Astrocyte (in vitro differentiated cells and primary cell): ENCODE measurements around the gene MXD3. TPM values are rescaled to one million over a fixed set of nuclear protein-coding genes. Genes with fewer than 3 reads are reported as not detected.
"Not testable (repeated sequence)": the region's sequence is repeated elsewhere in the genome, so short reads cannot be mapped to it uniquely, and the experiment has no call there.

ENCODE experiments used
- DNase-seq: peaks from one replicate; pipeline ENCODE4 v3.0.0-alpha.2; 2010; ENCODE audit warnings: low read depth
- FAIRE-seq: peaks from 2 replicates; lab custom pipeline; 2011; peaks lifted over from hg19 to GRCh38; lab: Jason Lieb, UNC
- H2AFZ ChIP-seq: 2 replicates; pipeline ENCODE4 v1.6.0; 2012; ENCODE audit warnings: low read depth, low read length, inconsistent platforms
- H3K27ac ChIP-seq: 2 replicates; pipeline ENCODE4 v1.5.1; 2011; ENCODE audit warnings: low read depth, low read length, inconsistent platforms
- H3K27me3 ChIP-seq: 2 replicates; pipeline ENCODE4 v1.6.0; 2011; ENCODE audit warnings: low read length, inconsistent platforms; ENCODE audit not compliant: insufficient read depth
- H3K36me3 ChIP-seq: 2 replicates; pipeline ENCODE4 v1.5.1; 2011; ENCODE audit warnings: low read length, inconsistent platforms; ENCODE audit not compliant: insufficient read depth
- H3K4me1 ChIP-seq: 2 replicates; pipeline ENCODE4 v1.5.1; 2011; ENCODE audit warnings: low read length, inconsistent platforms; ENCODE audit not compliant: insufficient read depth
- H3K4me2 ChIP-seq: 2 replicates; pipeline ENCODE4 v1.6.0; 2012; ENCODE audit warnings: low read length, inconsistent platforms
- H3K4me3 ChIP-seq: 2 replicates; pipeline ENCODE4 v1.5.1; 2011; ENCODE audit warnings: low read depth, mild to moderate bottlenecking, low read length, inconsistent platforms; ENCODE audit not compliant: insufficient read depth
- H3K79me2 ChIP-seq: 2 replicates; pipeline ENCODE4 v1.6.0; 2012; ENCODE audit warnings: mild to moderate bottlenecking, low read length, inconsistent platforms; ENCODE audit not compliant: insufficient read depth
- H3K9ac ChIP-seq: 2 replicates; pipeline ENCODE4 v1.6.0; 2012; ENCODE audit warnings: mild to moderate bottlenecking, low read length, inconsistent platforms
- H3K9me3 ChIP-seq: 2 replicates; pipeline ENCODE4 v1.5.1; 2012; ENCODE audit warnings: low read depth, mild to moderate bottlenecking, low read length, inconsistent platforms; ENCODE audit not compliant: insufficient read depth
- H4K20me1 ChIP-seq: 2 replicates; pipeline ENCODE4 v1.6.0; 2012; ENCODE audit warnings: low read length, inconsistent platforms; ENCODE audit not compliant: insufficient read depth
- H3K27ac Mint-ChIP-seq: one replicate; pipeline ENCODE4 v1.8.0; 2021; ENCODE audit warnings: mild to moderate bottlenecking, mixed read lengths; ENCODE audit not compliant: unreplicated experiment
- H3K27me3 Mint-ChIP-seq: one replicate; pipeline ENCODE4 v1.8.0; 2021; ENCODE audit warnings: low read depth, mixed read lengths; ENCODE audit not compliant: unreplicated experiment
- H3K36me3 Mint-ChIP-seq: one replicate; pipeline ENCODE4 v1.8.0; 2021; ENCODE audit warnings: low read depth, mixed read lengths; ENCODE audit not compliant: unreplicated experiment
- H3K4me1 Mint-ChIP-seq: one replicate; pipeline ENCODE4 v1.8.0; 2021; ENCODE audit warnings: low read depth, mixed read lengths; ENCODE audit not compliant: unreplicated experiment
- H3K4me3 Mint-ChIP-seq: one replicate; pipeline ENCODE4 v1.8.0; 2021; ENCODE audit warnings: mild to moderate bottlenecking, moderate library complexity, mixed read lengths; ENCODE audit not compliant: unreplicated experiment
- H3K9me3 Mint-ChIP-seq: one replicate; pipeline ENCODE4 v1.8.0; 2021; ENCODE audit warnings: mild to moderate bottlenecking, mixed read lengths; ENCODE audit not compliant: unreplicated experiment
- EZH2 ChIP-seq: IDR thresholded peaks from 2 replicates; pipeline ENCODE4 v1.6.1; 2012; ENCODE audit warnings: mild to moderate bottlenecking, low read length, inconsistent platforms; ENCODE audit not compliant: insufficient read depth
- total RNA-seq: library from RNA; stranded (reverse); gene quantifications from 2 replicates; pipeline ENCODE4 v1.2.1, GENCODE V29; 2021
- TF ChIP-seq, protein P1 (sequence below): IDR thresholded peaks from 2 replicates; pipeline ENCODE4 v1.5.1; 2011; ENCODE audit warnings: low read depth, mild to moderate bottlenecking, inconsistent platforms, low read length, moderate library complexity; ENCODE audit not compliant: insufficient read depth

MXD3 gene
- total RNA-seq, 1 donor from 2014 or later = 2.8 TPM

DNA sequence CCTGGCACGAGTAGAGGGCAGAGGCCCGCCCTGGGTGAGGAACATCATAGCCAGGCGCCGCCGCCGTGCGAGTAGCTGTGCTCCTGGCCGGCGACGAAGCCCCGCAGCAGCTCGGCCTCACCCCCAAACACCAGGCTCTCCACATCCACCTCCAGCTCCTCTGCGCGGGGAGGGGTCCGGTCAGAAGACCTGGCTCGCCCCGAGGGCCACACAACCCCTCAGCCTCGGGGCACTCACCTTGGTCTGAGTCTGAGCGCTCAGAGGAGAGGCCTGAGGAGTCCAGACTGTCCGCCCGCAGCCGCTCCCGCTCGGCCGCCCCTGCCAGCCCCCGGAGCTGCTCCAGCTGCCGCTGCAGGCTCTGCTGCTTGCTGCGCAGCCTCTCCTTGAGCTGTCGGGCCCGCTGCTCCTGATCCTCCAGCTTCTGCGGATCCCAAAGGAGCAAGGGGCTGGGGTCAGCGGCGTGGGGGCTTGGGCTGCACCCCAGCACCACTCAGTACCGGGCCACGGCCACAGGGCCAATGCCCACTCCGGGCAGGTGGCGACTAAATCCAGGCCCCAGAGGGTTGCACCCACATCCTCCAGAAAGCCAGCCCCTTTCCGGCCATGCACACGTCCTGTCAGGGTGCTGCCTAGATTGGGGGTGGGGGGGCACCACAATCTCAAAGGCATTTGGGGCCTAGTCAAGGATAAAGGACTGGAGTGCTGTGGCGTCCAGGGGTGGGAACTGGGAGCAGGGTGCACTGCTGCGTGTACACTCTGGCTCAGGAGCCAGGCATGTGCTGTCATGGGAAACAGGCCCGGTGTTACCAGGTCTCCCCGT is 3.9 kb downstream of the MXD3 start:
- Histone ChIP-seq H3K4me1 (peaks cover 36% of the 10 kb centered on the region), H3K27me3 (no peaks in the 10 kb centered on the region), H3K9ac (no peak overlapping the region), H2AFZ (no peak overlapping the region), H3K27ac (no peak overlapping the region), H3K79me2 (peaks cover 57% of the 10 kb centered on the region), H3K4me3 (no peak overlapping the region), H3K4me2 (no peak overlapping the region), H3K9me3 (no peaks in the 10 kb centered on the region), H3K36me3 (peaks cover 10% of the 10 kb centered on the region), H4K20me1 (peaks cover 52% of the 10 kb centered on the region)
- H3K36me3 Mint-ChIP-seq = peaks cover 17% of the 10 kb centered on the region
- FAIRE-seq (no peak), DNase-seq (no peak)
- no peak for TF ChIP-seq EZH2
- TF ChIP-seq, protein P1, sequence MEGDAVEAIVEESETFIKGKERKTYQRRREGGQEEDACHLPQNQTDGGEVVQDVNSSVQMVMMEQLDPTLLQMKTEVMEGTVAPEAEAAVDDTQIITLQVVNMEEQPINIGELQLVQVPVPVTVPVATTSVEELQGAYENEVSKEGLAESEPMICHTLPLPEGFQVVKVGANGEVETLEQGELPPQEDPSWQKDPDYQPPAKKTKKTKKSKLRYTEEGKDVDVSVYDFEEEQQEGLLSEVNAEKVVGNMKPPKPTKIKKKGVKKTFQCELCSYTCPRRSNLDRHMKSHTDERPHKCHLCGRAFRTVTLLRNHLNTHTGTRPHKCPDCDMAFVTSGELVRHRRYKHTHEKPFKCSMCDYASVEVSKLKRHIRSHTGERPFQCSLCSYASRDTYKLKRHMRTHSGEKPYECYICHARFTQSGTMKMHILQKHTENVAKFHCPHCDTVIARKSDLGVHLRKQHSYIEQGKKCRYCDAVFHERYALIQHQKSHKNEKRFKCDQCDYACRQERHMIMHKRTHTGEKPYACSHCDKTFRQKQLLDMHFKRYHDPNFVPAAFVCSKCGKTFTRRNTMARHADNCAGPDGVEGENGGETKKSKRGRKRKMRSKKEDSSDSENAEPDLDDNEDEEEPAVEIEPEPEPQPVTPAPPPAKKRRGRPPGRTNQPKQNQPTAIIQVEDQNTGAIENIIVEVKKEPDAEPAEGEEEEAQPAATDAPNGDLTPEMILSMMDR = no peak
- no peak overlapping the region for H3K4me3 Mint-ChIP-seq
- no peak overlapping the region for H3K27ac Mint-ChIP-seq
- no peaks in the 10 kb centered on the region for H3K27me3 Mint-ChIP-seq
- no peaks in the 10 kb centered on the region for H3K9me3 Mint-ChIP-seq
- peaks cover 18% of the 10 kb centered on the region for H3K4me1 Mint-ChIP-seq

DNA sequence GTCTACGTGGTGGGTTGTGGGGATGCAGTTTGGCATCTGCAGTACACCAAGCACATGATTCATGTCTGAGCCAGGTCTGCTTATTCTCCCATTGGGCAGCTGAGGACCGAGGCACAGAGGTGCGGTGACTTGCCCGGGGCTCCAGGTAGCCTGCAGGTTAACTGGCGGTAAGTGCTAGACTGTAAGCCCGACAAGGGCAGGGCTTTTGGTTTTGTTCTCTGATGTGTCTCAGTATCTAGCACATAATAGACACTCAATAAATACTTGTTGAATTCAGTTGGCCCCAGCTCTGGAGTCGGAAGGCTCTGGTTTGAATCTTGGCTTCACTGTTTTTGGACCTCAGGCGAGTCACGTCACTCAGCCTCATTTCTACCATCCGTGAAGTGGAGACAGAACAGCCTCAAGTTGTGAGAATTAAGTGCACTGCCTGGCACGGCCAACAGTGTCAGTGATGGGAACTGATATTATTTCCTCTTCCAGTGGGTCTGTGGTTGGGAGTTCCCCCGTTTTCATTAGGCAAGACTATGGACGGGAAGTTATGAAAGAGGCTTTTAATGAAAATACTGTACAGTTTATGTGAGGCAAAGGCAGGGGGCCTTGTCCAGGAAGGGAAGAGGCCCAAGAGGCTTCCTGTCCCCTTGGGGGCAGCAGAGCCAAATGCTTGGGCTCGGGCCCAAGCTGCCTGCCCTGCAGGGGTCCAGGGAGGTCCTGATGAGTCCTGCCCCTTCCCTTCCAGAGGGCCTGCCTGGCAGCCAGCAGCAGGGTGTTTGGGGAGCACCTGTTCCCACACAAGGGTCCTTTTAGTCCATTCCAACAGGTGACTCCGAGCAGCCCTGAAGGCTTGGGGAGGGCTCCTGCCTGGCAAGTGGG is 4.8 kb downstream of the MXD3 start:
- H3K36me3 ChIP-seq = peaks cover 10% of the 10 kb centered on the region
- H3K4me2 ChIP-seq = no peak overlapping the region
- FAIRE-seq (no peak), DNase-seq (no peak)
- H3K4me1 Mint-ChIP-seq = peaks cover 20% of the 10 kb centered on the region
- H3K9me3 ChIP-seq = no peaks in the 10 kb centered on the region
- H3K36me3 Mint-ChIP-seq = peaks cover 23% of the 10 kb centered on the region
- H3K27ac ChIP-seq = no peak overlapping the region
- no peaks in the 10 kb centered on the region for H3K27me3 Mint-ChIP-seq
- peaks cover 65% of the 10 kb centered on the region for H3K79me2 ChIP-seq
- no peak overlapping the region for H3K9ac ChIP-seq
- H3K4me3 Mint-ChIP-seq = no peak overlapping the region
- no peak overlapping the region for H3K4me3 ChIP-seq
- H3K27ac Mint-ChIP-seq = no peak overlapping the region
- H3K4me1 ChIP-seq = peaks cover 39% of the 10 kb centered on the region
- H2AFZ ChIP-seq = no peak overlapping the region
- H3K27me3 ChIP-seq = no peaks in the 10 kb centered on the region
- peaks cover 59% of the 10 kb centered on the region for H4K20me1 ChIP-seq
- no peak for TF ChIP-seq EZH2
- TF ChIP-seq, protein P1 = no peak
- H3K9me3 Mint-ChIP-seq = no peaks in the 10 kb centered on the region

DNA sequence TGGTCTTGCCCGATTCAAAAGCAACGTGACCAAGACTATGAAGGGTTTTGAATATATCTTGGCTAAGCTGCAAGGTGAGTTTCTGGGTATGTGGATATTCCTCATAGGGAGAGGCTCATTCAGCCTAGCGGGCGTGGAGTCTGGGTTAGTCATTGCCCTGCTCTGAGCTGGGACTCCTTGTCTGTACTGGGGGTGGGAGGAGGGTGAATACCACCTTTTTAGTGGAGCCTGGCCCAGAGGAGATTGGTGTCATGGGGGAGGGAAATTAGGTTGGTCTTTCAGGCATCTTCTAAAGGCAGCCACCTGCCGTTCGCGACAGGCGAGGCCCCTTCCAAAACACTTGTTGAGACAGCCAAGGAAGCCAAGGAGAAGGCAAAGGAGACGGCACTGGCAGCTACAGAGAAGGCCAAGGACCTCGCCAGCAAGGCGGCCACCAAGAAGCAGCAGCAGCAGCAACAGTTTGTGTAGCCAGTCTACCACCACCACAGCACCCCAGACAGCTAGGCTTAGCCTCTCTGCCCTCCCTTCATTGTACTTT is 5.5 kb downstream of the MXD3 start:
- Mint-ChIP-seq H3K4me3 (peak overlapping the region; percentile 99), H3K36me3 (peaks cover 24% of the 10 kb centered on the region), H3K4me1 (peaks cover 21% of the 10 kb centered on the region)
- not testable (repeated sequence) for H3K4me3 ChIP-seq, H3K27me3 ChIP-seq, H3K9ac ChIP-seq, FAIRE-seq, DNase-seq, H2AFZ ChIP-seq, H3K9me3 Mint-ChIP-seq, H3K9me3 ChIP-seq, H3K27ac ChIP-seq, H3K27me3 Mint-ChIP-seq, H3K27ac Mint-ChIP-seq
- H3K4me2 ChIP-seq = peak overlapping the region; percentile 92
- H3K4me1 ChIP-seq = peaks cover 42% of the 10 kb centered on the region
- H4K20me1 ChIP-seq = peaks cover 66% of the 10 kb centered on the region
- peaks cover 73% of the 10 kb centered on the region for H3K79me2 ChIP-seq
- H3K36me3 ChIP-seq = peaks cover 15% of the 10 kb centered on the region
